Caki2 (cell line): ENCODE data around the gene OR10H1. TPM values are rescaled to one million over a fixed set of nuclear protein-coding genes. Genes with fewer than 3 reads are reported as not detected.
"Not testable (repeated sequence)": the region's sequence is repeated elsewhere in the genome, so short reads cannot be mapped to it uniquely, and the experiment has no call there.

Experiments used
- DNase-seq: peaks from one replicate; pipeline ENCODE4 v3.0.0-alpha.2; 2015; ENCODE audit warnings: low read depth
- in situ Hi-C: cut with HindIII; loops from 2 replicates; pipeline ENCODE4 v1.10.0; 2016; ENCODE audit warnings: low sequenced_read_pairs, low pct_unique_long_range_greater_than_20kb, mixed read lengths
- total RNA-seq: library from RNA; depleted of rRNA; stranded (reverse); fragments of >200 nt; shearing (Covaris generic); gene quantifications from 2 replicates; pipeline ENCODE4 v1.2.3, GENCODE V29; 2014; ENCODE audit warnings: low replicate concordance

Gene OR10H1
- total RNA-seq, 1 experiment from 2014 or later, result not detected

GRCh38 chr19:15831626-15832025 is 16.2 kb upstream of the OR10H1 start:
- in situ Hi-C loops, result no loop called here
- DNase-seq, result no peak

DNA sequence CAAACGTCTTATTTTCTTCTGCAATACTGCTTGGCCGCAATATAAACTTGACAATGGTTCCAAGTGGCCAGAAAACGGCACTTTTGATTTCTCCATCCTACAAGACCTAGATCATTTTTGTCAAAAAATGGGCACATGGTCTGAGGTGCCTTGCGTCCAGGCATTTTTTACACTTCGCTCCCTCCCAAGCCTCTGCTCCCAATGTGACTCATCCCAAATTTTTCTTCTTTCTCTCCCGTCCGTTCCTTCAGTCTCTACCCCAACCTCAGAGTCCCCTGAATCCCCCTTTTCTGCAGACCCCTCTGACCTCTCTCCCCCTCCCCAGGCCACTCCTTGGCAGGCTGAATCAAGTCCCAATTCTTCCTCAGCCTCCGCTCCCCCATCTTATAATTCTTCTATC is 14.3 kb upstream of the OR10H1 start:
- in situ Hi-C loops, result no loop called here
- DNase-seq, result no peak

DNA sequence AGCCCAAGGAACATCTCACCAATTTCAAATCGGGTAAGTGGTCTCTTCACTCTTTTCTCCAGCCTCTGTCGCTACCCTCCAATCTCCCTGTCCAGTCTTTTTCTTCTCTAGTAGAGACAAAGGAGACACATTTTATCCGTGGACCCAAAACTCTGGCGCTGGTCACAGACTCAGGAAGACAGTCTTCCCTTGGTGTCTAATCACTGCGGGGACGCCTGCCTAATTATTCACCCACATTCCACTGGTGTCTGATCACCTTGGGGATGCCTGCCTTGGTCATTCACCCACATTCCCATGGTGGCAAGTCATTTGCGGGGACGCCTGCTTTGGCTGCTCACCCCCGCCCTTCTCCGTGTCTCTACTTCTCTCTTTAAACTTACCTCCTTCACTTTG is 13.8 kb upstream of the OR10H1 start:
- no peak for DNase-seq
- in situ Hi-C loops, result no loop called here

GRCh38 chr19:15828611-15829305 is 13.3 kb upstream of the OR10H1 start:
- peak; percentile 85 for DNase-seq
- in situ Hi-C loops, result not testable (repeated sequence)

DNA sequence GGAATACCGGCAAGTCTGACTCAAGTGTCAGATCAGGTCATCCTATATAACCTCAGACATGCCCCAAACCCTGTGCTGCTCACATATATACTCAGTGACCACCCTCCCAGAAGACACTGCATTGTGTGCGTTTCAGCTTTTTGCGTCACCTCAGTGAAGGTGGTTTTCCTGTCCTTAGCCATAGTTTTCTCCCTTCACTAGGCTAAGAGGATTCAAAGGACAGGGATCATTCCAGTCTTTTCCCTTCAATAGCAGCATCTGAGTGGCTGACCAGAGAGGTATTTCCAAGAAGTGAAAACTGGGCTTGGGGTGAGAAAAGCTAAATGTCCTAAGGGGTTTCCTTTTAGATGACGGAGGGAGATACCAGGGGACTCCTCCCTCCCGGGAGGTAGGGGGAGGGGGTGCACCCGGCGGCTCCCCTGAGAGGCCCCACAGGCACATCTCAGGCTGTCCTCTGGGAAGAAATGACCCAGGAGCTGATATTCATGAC is 12.7 kb upstream of the OR10H1 start:
- in situ Hi-C loops, result no loop called here

GRCh38 chr19:15825753-15826152 is 10.3 kb upstream of the OR10H1 start:
- in situ Hi-C loops, result no loop called here
- DNase-seq, result no peak

More for the DNA sequence above, 12.7 kb upstream of the OR10H1 start:
- no peak for DNase-seq

GRCh38 chr19:15820646-15821045 is 5.2 kb upstream of the OR10H1 start:
- in situ Hi-C loops, result no loop called here
- DNase-seq, result no peak

GRCh38 chr19:15813916-15814315 is 1.5 kb downstream of the OR10H1 start:
- in situ Hi-C loops, result no loop called here
- no peak for DNase-seq

- in situ Hi-C loops, result no loop called here
- DNase-seq, result no peak
Measured at GRCh38 chr19:15812060-15812722, 3.3 kb downstream of the OR10H1 start.

DNA sequence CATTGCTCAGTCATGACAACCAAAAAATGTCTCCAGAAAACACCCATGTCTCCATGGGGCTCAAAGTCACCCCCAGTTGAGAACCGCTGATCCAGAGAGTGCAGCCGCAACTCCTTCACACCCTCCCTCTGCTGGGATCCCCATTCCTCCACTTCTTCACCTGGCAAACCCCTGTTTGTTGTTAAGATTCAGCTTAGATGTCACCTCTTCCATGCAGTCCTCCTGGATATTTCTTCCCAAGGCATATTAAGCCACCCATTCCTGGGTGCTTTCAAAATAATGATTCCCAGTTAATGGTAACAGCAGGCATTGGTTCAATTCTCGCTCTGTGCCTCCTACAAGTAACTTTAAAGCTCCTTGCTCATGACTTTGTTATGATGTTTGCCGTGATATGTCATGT is 4.0 kb downstream of the OR10H1 start:
- DNase-seq, result no peak
- in situ Hi-C loops, result no loop called here

GRCh38 chr19:15810335-15810734 is 5.1 kb downstream of the OR10H1 start:
- in situ Hi-C loops, result no loop called here
- no peak for DNase-seq

DNA sequence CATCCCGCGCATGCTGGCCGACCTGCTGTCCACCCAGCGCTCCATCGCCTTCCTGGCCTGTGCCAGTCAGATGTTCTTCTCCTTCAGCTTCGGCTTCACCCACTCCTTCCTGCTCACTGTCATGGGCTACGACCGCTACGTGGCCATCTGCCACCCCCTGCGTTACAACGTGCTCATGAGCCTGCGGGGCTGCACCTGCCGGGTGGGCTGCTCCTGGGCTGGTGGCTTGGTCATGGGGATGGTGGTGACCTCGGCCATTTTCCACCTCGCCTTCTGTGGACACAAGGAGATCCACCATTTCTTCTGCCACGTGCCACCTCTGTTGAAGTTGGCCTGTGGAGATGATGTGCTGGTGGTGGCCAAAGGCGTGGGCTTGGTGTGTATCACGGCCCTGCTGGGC is 21.2 kb downstream of the OR10H1 start:
- in situ Hi-C loops, DNase-seq: not testable (repeated sequence)

GRCh38 chr19:15790096-15790495 is 25.4 kb downstream of the OR10H1 start:
- in situ Hi-C loops, result no loop called here
- DNase-seq, result no peak

GRCh38 chr19:15788594-15789270 is 26.7 kb downstream of the OR10H1 start:
- in situ Hi-C loops, result no loop called here
- no peak for DNase-seq

GRCh38 chr19:15787611-15788155 is 27.8 kb downstream of the OR10H1 start, which contains the start of gene OR10H5:
Gene OR10H5 (plus strand): TSS chr19:15787661. CDS start chr19:15794049, 6,388 bp downstream.
- DNase-seq, result no peak
- in situ Hi-C loops, result no loop called here

DNA sequence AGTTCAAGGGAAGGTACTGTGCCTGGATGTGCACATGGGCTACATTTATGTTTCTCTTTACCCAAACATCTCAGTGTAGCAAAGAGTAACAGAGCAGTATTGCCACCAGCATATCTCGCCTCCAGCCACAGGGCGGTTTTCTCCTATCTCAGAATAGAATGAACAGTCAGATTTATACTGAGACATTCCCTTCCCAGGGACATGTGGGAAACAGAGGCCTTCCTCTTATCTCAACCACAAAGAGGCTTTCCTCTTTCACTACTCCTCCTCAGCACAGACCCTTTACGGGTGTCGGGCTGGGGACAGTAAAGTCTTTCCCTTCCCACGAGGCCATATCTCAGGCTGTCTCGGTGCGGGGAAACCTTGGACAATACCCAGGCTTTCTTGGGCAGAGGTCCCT is 32.6 kb downstream of the OR10H1 start:
- in situ Hi-C loops, result not testable (repeated sequence)

DNA sequence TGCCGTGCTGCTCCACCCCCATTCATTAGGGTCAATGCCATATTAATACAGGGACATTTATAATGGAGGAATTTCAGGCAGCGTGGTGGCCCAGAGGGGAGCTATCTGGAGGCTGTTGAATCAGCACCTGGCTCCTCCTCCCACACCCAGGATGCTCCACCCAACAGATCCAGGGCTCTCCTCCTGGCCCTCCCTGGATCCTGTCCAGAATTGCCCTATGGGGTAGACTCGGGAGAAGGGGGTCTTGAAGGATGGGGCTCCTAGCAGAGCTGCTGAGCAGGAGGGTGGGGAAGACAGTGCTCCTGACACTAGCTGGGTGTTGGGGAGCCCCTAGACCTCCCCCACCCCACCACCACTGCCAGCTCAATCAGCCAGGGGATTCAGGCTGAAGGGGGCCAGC is 33.3 kb downstream of the OR10H1 start:
- no peak for DNase-seq
- in situ Hi-C loops, result no loop called here

More for the DNA sequence above, 32.6 kb downstream of the OR10H1 start:
- not testable (repeated sequence) for DNase-seq

- no peak for DNase-seq
- in situ Hi-C loops, result no loop called here
Measured at GRCh38 chr19:15781661-15782060, 33.8 kb downstream of the OR10H1 start.
